Ovary (tissue), 3 donors: Measurements from ENCODE around the gene PAGR1.

Experiments used
- CTCF ChIP-seq, 3 donors: fragments of 450-650 bp in 2 of 3; fragments of 200-600 bp in 1 of 3; IDR thresholded peaks; one replicate each; pipeline versions ENCODE4 v1.5.1 to v1.8.0; 2016 to 2022; ENCODE audit warnings: antibody characterized with exemption in 3 of 3, mild to moderate bottlenecking in 1 of 3
- EP300 ChIP-seq: sonication (generic); formaldehyde crosslinking; IDR thresholded peaks from one replicate; pipeline ENCODE4 v1.6.1; 2017; ENCODE audit warnings: antibody characterized with exemption
- donor health status: DM: no; HTN: no; CAD: no.

GRCh38 chr16:29769507-29769906 lies 46.4 kb upstream of the PAGR1 start:
- no peak for TF ChIP-seq EP300
- no peak for TF ChIP-seq CTCF (IDR thresholded peaks at IDR 0.05)
